ENCODE results near the gene DIP2C. TPM values are rescaled to one million over a fixed set of nuclear protein-coding genes. Genes with fewer than 3 reads are reported as not detected.
"Not testable (repeated sequence)": the region's sequence is repeated elsewhere in the genome, so short reads cannot be mapped to it uniquely, and the experiment has no call there.

Gene DIP2C
- total RNA-seq, 1 donor from 2014 or later = 41.6 TPM

DNA sequence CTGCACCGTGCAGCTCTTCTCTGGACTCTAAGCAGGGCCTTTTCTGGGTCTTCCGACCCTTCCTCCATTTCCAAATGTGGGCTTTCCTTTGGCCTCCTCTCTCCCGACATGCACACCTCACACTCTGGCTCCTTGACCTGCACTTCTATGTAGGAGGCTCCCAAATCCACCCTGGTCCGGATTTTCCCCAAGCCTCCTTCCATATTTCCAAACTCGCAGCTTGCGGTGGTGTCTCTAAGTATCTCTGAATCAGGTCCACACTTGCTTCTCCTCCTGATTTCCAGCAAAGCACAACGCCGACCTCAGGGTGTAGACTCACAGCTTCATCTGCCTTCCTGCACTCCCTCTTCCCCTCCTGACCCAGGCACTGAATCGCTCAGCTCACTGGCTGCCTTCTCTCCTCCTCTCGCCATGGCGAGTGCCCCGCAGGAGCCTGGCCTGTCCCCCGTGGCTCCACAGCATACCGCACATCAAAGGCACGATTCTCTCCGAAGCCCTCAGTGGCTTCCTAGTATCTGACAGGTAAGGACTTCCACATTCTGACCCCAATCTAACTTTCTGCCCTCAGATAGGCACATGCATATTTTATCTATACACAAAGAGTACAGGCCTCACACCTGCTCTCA is 27.8 kb downstream of the DIP2C start:
- FAIRE-seq (no peak), DNase-seq (ENCODE audit: low spot score in 2 of 2) (no peak)

DNA sequence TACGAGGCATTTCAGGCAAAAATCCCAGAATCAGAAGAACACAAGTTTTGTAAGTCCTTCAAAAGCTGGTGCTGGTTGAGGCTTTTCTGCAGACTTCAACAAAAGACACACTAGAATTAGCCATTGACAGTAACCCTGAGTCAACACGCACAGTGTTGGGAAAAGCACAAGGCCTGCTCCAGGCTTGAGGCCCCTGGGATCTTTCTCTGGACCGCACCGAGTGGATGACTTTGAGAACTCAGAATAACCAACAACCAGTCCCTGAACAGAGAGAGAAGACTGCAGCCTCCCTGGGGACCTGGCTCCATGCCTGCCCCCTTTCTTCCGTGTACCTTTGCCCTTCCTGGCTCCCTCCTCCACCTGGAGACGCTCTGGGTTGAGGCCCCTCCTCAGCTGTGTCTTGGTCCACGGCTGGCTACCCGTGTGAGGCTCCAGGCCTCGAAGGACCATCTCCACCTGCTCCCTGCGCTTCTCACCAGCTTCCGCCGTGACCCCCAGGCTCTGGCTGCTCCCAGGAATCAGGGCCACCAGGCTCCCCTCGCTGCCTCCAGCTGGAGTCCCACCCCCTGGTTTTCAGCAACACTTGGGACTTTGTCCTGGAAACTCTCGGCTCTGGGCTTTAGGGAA is 28.4 kb downstream of the DIP2C start:
- FAIRE-seq (no peak), DNase-seq (ENCODE audit: low spot score in 2 of 2) (no peak)

DNA sequence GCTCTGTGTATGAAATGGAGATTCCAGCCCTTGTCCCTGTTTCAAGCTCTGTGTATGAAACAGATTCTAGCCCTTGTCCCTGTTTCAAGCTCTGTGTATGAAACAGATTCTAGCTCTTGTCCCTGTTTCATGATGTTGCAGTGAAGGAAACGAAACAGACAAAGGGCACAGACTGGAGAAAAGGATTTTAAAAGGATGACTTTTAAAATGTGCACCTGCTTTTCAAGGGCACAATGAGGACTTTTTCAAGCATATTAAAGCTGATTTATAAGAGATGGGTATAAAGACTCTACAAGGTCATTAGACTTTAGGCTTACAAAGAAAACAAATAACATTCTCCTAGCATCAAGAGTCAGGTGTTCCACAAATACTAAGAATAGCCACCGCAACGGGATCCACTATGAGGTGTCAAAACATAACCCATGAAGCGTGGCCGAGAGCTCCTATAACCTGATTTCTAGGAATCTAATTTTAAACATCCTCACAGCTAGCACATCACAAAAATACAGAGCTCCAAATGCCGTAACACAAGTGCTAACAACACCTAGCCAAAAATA is 29.0 kb downstream of the DIP2C start:
- no peak for FAIRE-seq
- DNase-seq (ENCODE audit: low spot score in 2 of 2) = no peak

DNA sequence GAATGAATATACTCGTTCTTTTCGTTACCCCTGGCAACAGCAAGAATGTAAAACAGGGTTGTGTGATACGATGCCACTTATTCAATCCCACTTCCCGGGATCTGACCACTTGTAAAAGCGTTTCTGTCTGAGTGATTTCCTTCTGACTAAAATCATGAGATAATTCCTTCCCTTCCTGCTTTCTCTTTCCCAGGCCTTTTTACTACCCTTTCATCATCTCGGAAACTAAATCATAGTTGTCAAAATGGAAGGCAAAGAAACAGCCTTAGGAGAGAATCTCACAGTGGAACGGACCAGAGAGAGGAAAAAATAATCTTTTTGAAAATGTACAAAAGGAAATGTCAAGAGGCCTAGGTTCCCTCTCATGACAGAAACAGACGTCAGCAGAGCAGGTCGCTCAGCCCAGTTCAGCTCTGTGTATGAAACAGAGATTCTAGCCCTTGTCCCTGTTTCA is 29.8 kb downstream of the DIP2C start:
- DNase-seq (ENCODE audit: low spot score in 2 of 2) (no peak), FAIRE-seq (no peak)

DNA sequence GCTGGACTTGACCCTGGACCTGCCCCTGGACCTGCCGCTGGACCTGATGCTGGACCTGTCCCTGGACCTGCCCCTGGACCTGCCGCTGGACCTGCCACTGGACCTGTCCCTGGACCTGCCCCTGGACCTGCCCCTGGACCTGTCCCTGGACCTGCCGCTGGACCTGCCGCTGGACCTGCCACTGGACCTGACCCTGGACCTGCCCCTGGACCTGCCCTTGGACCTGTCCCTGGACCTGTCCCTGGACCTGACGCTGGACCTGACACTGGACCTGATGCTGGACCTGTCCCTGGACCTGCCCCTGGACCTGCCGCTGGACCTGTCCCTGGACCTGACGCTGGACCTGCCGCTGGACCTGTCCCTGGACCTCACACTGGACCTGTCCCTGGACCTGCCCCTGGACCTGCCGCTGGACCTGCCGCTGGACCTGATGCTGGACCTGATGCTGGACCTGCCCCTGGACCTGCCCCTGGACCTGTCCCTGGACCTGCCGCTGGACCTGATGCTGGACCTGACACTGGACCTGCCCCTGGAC is 31.6 kb downstream of the DIP2C start:
- not testable (repeated sequence) for FAIRE-seq; DNase-seq (ENCODE audit: low spot score in 2 of 2)

DNA sequence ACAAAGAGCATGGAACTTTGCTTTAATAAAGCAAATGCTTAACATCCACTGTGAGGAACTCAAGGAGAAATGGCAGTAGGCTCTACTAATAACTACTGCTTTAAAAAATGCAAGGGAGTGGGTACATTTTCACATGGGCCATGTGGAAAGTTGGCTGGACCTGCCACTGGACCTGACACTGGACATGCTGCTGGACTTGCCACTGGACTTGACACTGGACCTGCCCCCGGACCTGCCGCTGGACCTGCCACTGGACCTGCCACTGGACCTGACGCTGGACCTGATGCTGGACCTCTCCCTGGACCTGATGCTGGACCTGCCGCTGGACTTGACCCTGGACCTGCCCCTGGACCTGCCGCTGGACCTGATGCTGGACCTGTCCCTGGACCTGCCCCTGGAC is 32.6 kb downstream of the DIP2C start:
- no peak for FAIRE-seq
- DNase-seq (ENCODE audit: low spot score in 2 of 2) = no peak

DNA sequence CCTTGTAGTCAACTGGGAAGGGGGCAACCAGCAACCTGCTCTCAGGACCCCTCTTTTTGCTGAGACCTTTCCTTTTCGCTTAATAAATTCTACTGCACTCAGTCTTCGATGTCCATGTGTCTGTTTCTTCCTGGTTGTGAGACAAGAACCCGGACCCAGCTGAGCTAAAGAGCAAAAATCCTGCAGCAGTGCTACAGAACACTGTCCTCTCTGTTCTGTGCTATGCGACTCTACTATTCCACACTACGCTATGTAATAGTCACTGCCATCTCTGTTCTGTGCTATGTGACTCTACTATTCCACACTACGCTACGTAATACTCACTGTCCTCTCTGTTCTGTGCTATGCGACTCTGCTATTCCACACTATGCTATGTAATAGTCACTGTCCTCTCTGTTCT is 34.3 kb downstream of the DIP2C start:
- FAIRE-seq = no peak

DNA sequence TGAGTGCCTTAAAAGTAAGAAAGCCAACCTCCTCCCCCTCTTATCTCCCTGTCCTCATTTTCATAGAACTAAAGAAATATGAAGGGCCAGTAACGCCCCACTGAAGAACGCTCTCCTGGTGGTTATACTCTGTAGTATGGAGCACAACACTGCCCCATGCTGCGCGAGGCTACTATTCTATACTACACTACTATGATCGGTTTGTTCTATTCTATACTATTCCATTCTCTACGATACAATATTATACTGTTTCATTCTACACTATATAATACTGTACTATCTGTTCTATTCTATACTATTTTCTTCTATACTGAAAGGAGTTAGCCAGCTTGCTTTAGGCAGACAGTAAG is 34.8 kb downstream of the DIP2C start:
- no peak for FAIRE-seq

More for the DNA sequence above, 34.3 kb downstream of the DIP2C start:
- no peak for DNase-seq (ENCODE audit: low spot score in 2 of 2)

DNA sequence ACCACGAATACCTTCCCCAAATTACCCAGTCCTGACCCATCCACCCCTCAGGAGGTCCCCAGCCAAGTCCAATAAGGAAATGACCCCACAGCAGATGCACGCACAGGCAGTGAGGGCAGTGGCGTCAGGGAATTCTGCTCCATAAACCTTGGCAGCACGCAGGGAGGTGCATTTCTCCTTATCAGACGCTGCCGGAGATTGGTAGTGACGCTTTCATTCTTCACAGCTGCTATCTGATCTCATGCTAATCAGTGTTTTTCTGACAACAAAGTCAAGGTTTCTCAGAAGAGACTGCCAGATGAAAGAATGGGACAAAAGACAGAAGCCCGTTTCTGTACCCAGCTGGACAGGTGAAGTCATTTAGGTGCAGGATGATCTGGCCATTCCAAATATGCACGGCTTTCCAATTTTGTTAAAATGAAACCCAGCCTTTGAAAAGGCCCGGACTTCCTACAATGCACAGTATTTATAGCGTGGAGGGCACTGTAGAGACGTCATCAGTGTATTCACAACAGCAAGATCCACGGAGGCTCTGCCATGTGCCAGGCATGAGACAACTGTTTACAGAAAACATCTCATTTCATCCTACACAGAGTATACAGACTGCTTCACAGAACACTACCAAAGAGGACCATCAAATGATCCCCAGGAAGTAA is 35.3 kb downstream of the DIP2C start:
- FAIRE-seq = no peak
- DNase-seq (ENCODE audit: low spot score in 2 of 2) = no peak

More for the DNA sequence above, 34.8 kb downstream of the DIP2C start:
- no peak for DNase-seq (ENCODE audit: low spot score in 2 of 2)

DNA sequence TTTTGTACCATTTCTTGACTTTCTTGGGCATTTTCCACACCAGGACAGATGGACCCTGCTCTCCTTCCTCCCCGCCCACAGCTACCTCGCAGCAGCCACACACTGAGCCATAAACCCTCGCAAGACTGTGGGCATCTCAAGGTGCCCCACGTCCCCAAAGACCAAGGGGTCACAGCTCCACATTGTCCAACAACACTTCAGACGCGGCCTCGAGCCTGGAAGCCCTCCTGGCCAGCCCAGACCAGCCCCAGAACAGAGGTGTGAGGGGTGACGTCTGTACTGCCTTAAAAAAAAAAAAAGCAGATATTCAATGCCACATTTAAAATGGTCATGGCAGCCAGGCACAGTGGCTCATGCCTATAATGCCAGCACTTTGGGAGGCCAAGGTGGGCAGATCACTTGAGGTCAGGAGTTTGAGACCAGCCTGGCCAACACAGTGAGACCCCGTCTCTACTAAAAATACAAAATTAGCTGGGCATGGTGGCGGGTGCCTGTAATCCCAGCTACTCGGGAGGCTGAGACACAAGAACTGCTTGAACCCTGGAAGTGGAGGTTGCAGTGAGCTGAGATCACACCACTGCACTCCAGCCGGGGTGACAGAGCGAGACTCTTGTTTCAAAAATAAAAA is 36.5 kb downstream of the DIP2C start:
- FAIRE-seq; DNase-seq (ENCODE audit: low spot score in 2 of 2): not testable (repeated sequence)

DNA sequence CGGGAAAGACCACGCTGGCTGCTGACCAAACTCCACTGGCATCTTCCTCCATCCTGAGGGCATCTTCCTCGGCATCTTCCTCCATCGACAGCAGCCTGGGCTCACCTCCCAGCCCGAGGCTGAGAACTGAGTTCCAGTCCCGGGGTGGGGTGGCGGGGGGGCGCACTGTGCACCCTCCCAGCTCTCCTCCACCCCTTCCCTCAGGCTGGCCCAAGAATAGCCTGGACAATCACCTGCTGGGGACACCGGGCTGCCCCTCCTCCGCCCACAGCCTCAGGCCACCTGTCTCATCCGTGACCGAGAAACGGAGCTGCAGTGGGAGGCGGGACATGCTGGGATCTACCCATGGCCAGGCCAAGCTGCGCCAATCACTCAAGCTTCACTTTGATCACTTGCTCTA is 37.2 kb downstream of the DIP2C start:
- DNase-seq (ENCODE audit: low spot score in 2 of 2) (no peak), FAIRE-seq (no peak)

DNA sequence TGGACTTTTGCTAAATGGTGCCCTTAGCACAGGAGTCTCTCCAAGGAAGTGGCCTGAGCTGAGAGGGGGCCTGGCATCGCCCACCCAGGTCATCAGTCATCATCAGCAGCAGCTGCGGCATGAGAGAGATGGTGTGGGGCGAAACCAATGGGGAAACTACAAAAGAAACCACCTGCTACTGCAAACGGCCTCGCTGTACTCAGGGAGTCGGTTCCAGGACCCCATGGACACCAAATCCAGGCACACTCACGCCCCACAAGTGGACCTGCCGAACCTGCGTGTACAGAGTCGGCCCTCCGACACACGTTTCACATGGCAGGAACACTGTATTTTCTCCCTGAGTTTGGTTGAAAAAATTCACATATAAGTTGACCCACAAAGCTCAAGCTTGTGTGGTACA is 37.8 kb downstream of the DIP2C start:
- no peak for DNase-seq (ENCODE audit: low spot score in 2 of 2)
- FAIRE-seq = no peak

DNA sequence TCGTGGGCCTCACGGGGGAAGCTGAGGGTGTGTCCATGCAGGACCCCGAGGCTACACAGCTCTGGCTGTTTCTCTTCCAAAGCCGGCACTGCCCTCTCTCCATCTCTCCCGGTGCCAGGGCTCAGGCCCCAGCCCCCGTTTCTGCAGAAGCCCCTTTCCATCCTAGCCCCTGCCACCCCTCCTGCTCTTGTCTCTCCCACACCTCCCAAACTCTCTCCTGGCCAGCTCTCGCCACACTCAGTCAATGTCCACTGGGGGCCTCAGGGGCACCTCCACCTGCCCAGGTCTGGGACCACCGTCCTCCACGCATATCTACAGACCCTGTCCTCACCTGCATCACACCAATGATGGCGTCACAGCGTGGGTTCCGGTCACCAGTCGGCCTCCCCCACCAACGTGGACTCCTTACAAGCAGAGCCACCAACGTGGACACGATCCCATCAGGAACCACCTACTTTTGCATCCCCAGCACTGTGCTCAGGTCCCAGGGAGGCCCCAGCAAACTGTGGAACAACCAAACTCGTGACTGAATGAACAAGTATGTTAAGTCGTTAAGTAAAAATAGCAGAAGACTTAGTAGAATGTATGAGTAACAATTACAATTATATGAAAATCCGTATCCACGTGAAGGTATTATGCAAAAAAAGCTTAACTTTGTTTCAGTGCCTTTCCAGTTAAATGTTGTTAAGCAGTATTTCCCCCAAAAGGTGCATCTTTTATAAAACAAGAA is 38.4 kb downstream of the DIP2C start:
- FAIRE-seq (no peak), DNase-seq (ENCODE audit: low spot score in 2 of 2) (no peak)

DNA sequence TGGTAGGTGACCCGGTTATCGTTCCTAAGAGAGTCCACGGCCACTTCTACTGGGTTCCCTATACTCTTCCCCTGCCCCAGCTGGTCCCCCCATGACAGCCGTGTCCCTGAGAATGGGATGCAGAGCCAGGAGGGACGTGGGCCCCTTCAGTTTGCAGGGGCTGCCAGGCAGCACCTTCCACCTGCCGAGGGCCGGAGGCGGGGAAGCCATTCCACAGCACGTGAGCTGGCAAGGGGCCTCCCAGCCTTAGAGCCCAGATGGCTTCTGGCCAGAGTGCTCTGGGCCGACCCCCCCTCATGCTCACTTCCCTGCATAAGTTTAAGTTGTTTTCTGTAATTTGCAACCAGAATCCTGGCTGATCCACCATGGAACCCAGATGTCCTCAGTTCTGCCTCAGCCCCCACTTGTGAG is 39.0 kb downstream of the DIP2C start:
- no peak for DNase-seq (ENCODE audit: low spot score in 2 of 2)
- FAIRE-seq = no peak

DNA sequence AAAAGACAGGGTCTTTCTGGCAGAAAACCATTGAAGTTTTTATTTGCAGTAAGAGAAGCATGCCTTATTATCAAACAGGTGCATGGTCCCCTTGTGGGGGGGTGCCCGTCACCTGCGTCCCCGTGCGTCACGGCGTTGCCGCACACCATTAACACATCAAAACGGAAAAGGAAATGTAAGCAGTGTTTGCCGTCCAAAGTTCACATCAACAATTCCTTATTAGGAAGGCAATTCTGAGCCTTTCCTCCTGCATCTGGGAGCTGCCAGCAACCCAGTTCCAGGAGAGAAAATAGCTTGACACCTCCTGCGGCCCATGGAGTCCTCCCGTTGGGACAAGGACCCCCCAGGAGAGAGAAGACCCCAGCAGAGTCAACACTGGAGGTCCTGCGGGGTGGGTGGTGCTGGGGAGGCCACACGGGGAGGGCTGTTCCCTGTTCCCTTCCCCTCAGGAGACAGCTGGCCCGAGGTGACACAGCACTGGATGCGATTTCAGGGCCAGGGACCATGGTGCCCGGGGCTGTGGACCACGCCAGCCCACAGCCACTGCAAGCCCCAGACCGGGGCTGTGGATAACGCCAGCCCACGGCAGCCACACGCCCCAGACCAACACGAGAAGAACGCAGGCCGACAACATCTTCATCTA is 39.5 kb downstream of the DIP2C start:
- DNase-seq (ENCODE audit: low spot score in 2 of 2) (no peak), FAIRE-seq (no peak)

DNA sequence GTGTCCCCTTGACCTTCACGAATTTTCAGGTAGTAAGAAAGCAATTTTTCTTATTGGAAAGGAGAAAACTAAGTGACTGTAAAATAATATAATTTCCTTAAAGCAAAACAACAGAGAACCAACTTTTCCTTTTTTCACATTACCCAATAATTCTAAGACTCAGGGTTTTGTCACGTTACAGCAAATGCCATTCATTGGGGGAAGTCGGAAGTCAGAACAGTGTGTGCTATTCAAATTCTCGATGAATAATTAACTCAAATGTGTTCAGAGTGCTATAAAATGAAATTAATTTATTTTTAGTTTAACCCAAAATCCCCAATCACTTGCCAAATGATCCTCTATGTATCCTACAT is 40.0 kb downstream of the DIP2C start:
- FAIRE-seq (no peak), DNase-seq (ENCODE audit: low spot score in 2 of 2) (no peak)

DNA sequence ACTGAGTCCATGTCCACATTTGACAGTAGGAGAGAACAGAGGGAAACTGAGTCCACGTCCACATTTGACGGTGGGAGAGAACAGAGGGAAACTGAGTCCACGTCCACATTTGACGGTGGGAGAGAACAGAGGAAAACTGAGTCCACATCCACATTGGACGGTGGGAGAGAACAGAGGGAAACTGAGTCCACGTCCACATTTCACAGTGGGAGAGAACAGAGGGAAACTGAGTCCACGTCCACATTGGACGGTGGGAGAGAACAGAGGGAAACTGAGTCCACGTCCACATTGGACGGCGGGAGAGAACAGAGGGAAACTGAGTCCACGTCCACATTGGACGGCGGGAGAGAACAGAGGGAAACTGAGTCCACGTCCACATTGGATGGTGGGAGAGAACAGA is 42.4 kb downstream of the DIP2C start:
- not testable (repeated sequence) for FAIRE-seq

DNA sequence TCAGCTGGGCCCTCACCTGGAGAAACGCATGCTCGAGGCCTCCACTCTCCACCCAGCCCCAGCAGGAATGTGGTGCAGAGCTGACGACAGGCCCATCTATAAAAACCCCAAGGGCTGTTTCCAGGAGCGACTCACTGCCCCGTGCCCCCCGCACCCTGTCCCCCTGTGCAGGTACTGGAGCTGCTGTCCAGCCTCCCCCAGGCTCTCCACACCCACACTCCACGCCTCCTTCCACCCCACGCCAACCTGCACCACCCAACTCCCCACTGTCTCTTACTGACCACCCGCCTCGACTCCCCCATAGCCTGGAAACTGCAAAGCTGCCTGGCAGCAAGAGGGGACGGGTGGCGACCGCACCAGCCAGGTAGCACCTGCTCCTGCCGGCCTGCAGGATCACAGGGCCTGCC is 43.3 kb downstream of the DIP2C start:
- no peak for DNase-seq (ENCODE audit: low spot score in 2 of 2)
- no peak for FAIRE-seq

More for the DNA sequence above, 42.4 kb downstream of the DIP2C start:
- not testable (repeated sequence) for DNase-seq (ENCODE audit: low spot score in 2 of 2)

DNA sequence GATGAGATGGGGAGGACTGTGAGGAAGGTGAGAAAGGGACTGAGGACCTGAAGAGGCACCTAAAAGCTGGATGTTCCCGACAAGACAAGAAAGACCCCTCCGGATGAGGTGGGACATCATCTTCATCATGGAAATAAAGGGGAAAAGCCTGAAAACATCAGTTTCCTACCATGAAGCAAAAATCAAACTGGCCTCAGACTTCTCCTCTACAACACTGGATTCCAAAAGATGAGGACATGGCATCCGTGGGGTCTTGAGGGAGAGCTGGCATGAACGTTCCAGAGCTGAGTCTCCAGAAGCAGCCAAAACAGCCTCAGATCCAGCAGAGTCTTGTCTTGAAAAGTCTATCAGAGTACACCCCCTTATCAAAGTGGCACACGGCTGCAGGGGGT is 44.5 kb downstream of the DIP2C start:
- FAIRE-seq (no peak), DNase-seq (ENCODE audit: low spot score in 2 of 2) (no peak)
